Testis (tissue), 2 donors: Measurements from ENCODE around the gene CRIP1.

Experiments used
- POLR2A ChIP-seq: fragments of 450-650 bp; IDR thresholded peaks from one replicate; pipeline ENCODE4 v1.6.1; 2017; ENCODE audit warnings: antibody characterized with exemption, mild to moderate bottlenecking, moderate library complexity
- TF ChIP-seq, protein P1 (sequence below), 3 experiments: fragments of 450-650 bp in 2 of 3; fragments of 200-600 bp in 1 of 3; sonication (generic) in 1 of 3; IDR thresholded peaks; one replicate each; pipeline ENCODE4 v1.5.1; 2016 to 2019; ENCODE audit warnings: antibody characterized with exemption in 3 of 3, mild to moderate bottlenecking in 2 of 3, moderate library complexity in 1 of 3

DNA sequence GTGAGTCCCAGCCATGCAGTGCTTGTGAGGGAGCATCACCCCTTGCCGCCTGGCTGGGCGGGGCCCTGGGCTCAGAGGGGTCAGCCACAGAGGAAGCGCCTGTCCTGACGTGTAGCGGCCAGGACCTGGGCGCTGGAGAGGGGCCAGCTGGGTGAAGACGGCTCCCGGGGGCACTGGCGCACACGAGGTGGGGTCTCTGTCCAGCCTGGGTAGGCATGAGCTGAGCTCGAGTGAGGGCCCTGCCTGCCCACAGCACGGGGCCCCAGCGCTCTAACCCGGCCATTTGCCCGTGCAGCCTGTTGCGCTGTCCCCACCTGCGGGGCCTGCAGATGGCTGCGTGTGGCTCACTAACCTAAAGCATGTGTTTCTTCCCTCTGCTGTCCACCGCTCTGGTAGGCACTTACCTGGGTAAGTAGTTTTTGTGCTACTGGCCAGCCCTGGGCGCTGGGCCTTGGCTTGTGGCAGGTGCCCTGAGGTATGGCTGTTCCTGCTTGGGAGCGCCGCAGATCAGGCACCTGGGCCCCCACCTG lies 18.7 kb upstream of the CRIP1 start:
- TF ChIP-seq, protein P1, sequence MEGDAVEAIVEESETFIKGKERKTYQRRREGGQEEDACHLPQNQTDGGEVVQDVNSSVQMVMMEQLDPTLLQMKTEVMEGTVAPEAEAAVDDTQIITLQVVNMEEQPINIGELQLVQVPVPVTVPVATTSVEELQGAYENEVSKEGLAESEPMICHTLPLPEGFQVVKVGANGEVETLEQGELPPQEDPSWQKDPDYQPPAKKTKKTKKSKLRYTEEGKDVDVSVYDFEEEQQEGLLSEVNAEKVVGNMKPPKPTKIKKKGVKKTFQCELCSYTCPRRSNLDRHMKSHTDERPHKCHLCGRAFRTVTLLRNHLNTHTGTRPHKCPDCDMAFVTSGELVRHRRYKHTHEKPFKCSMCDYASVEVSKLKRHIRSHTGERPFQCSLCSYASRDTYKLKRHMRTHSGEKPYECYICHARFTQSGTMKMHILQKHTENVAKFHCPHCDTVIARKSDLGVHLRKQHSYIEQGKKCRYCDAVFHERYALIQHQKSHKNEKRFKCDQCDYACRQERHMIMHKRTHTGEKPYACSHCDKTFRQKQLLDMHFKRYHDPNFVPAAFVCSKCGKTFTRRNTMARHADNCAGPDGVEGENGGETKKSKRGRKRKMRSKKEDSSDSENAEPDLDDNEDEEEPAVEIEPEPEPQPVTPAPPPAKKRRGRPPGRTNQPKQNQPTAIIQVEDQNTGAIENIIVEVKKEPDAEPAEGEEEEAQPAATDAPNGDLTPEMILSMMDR (IDR thresholded peaks at IDR 0.05) = no peak
- TF ChIP-seq POLR2A = no peak
